Measurements from ENCODE around the gene MRPS24. TPM values are rescaled to one million over a fixed set of nuclear protein-coding genes. Genes with fewer than 3 reads are reported as not detected.
A peak's percentile ranks its signal among the peaks of the same experiment; 100 is the strongest.
"Not testable (repeated sequence)": the region's sequence is repeated elsewhere in the genome, so short reads cannot be mapped to it uniquely, and the experiment has no call there.

MRPS24 gene
- total RNA-seq, 6 experiments from 2014 or later: 45.2 to 83.4 (median 66.7) TPM

- DNase-seq (peak; percentile 33 to 51 (median 48)), ATAC-seq (peak; percentile 9 to 48 (median 26))
- Histone ChIP-seq H3K27me3 (no peaks in the 10 kb centered on the region), H3K9me3 (no peaks in the 10 kb centered on the region), H3K4me3 (peak overlapping the region; percentile 64 to 80 (median 68)), H3K36me3 (no peaks in the 10 kb centered on the region), H3K27ac (peak overlapping the region; percentile 63 to 90 (median 82)), H3K4me1 (peaks cover 0 to 13% (median 5%) of the 10 kb centered on the region in 4 donors)
- 0% methylated on average over 13 of the region's 43 CpGs for WGBS (ENCODE audit: insufficient coverage, low coverage, low lambda C conversion rate, missing lambda C conversion rate)
- TF ChIP-seq CTCF (IDR thresholded peaks at IDR 0.05): no peak
- TF ChIP-seq POLR2A (IDR thresholded peaks at IDR 0.05): no peak
- intact Hi-C loops (cut with DNase I): no loop called here
Observed at GRCh38 chr7:43905956-43906330, 36.6 kb upstream of the MRPS24 start.

- 14% methylated on average over 4 of the region's 8 CpGs for WGBS (ENCODE audit: insufficient coverage, low coverage, low lambda C conversion rate, missing lambda C conversion rate)
- DNase-seq (peak; percentile 74 to 80 (median 77)), ATAC-seq (peak; percentile 85 to 92 (median 89))
- H3K27ac ChIP-seq: peak overlapping the region; percentile 63 to 90 (median 82)
- H3K36me3 ChIP-seq: no peaks in the 10 kb centered on the region
- TF ChIP-seq POLR2A (IDR thresholded peaks at IDR 0.05): peak; percentile 88
- no peak for TF ChIP-seq CTCF (IDR thresholded peaks at IDR 0.05)
- H3K4me3 ChIP-seq: peak overlapping the region; percentile 64 to 80 (median 68)
- peaks cover 0 to 13% (median 5%) of the 10 kb centered on the region in 4 donors for H3K4me1 ChIP-seq
- H3K27me3 ChIP-seq: no peaks in the 10 kb centered on the region
- no peaks in the 10 kb centered on the region for H3K9me3 ChIP-seq
- intact Hi-C loops (cut with DNase I): no loop called here
Observed at GRCh38 chr7:43905209-43905946, 36.1 kb upstream of the MRPS24 start.

- Histone ChIP-seq H3K27ac (peak overlapping the region in 1 of 3 donors; percentile 82), H3K9me3 (no peaks in the 10 kb centered on the region), H3K27me3 (no peaks in the 10 kb centered on the region), H3K4me3 (peak overlapping the region in 1 of 3 donors; percentile 80), H3K36me3 (no peaks in the 10 kb centered on the region), H3K4me1 (peaks cover 0 to 13% (median 5%) of the 10 kb centered on the region in 4 donors)
- TF ChIP-seq POLR2A (IDR thresholded peaks at IDR 0.05) (no peak), CTCF (IDR thresholded peaks at IDR 0.05) (no peak)
- intact Hi-C loops (cut with DNase I): no loop called here
- no peak for DNase-seq
- 72% methylated on average over 5 of the region's 5 CpGs for WGBS (ENCODE audit: insufficient coverage, low coverage, low lambda C conversion rate, missing lambda C conversion rate)
- peak in 1 of 4 donors; percentile 36 for ATAC-seq
Observed at GRCh38 chr7:43904533-43905208, 35.4 kb upstream of the MRPS24 start.

GRCh38 chr7:43902542-43903054 lies 33.3 kb upstream of the MRPS24 start:
- no peak overlapping the region for H3K27ac ChIP-seq
- DNase-seq (no peak), ATAC-seq (no peak)
- intact Hi-C loops (cut with DNase I): no loop called here
- H3K4me1 ChIP-seq: peaks cover 0 to 13% (median 5%) of the 10 kb centered on the region in 4 donors
- H3K27me3 ChIP-seq: no peaks in the 10 kb centered on the region
- TF ChIP-seq CTCF (IDR thresholded peaks at IDR 0.05) (no peak), POLR2A (IDR thresholded peaks at IDR 0.05) (no peak)
- WGBS (ENCODE audit: insufficient coverage, low coverage, low lambda C conversion rate, missing lambda C conversion rate): 91% methylated on average over 5 of the region's 5 CpGs
- H3K9me3 ChIP-seq: no peaks in the 10 kb centered on the region
- no peaks in the 10 kb centered on the region for H3K36me3 ChIP-seq
- H3K4me3 ChIP-seq: no peak overlapping the region

GRCh38 chr7:43898571-43898970 lies 29.3 kb upstream of the MRPS24 start:
- H3K27me3 ChIP-seq; H3K9me3 ChIP-seq; H3K27ac ChIP-seq; H3K36me3 ChIP-seq; intact Hi-C loops (cut with DNase I); H3K4me3 ChIP-seq; H3K4me1 ChIP-seq; DNase-seq; ATAC-seq: not testable (repeated sequence)
- WGBS (ENCODE audit: insufficient coverage, low coverage, low lambda C conversion rate, missing lambda C conversion rate): 100% methylated on average over 2 of the region's 2 CpGs
